PFSK-1 (cell line): ENCODE measurements around the gene SORCS1.

Experiments used
- FOXP2 ChIP-seq: optimal IDR thresholded peaks from 2 replicates; pipeline ENCODE3; 2011; ENCODE audit warnings: borderline replicate concordance, control low read depth, inconsistent platforms; ENCODE audit not compliant: insufficient read depth; ENCODE audit errors: extremely low read length, extremely low read depth
- POLR2AphosphoS5 ChIP-seq: IDR thresholded peaks from 2 replicates; pipeline ENCODE4 v1.6.1; 2012; ENCODE audit warnings: low read depth, mild to moderate bottlenecking, control low read depth, low read length, moderate library complexity
- REST ChIP-seq, 2 experiments: IDR thresholded peaks; 2 replicates each; pipeline versions ENCODE4 v1.6.1 to v1.8.0; 2011 to 2012; ENCODE audit warnings: low read depth in 2 of 2, low read length in 2 of 2, control low read depth in 1 of 2, inconsistent platforms in 1 of 2, mild to moderate bottlenecking in 1 of 2, moderate library complexity in 1 of 2; ENCODE audit not compliant: insufficient read depth in 1 of 2
- SIN3A ChIP-seq: IDR thresholded peaks from 2 replicates; pipeline ENCODE4 v1.6.1; 2012; ENCODE audit warnings: mild to moderate bottlenecking, low read length, moderate library complexity, borderline replicate concordance; ENCODE audit not compliant: insufficient read depth
- TAF1 ChIP-seq: IDR thresholded peaks from 2 replicates; pipeline ENCODE4 v1.6.1; 2012; ENCODE audit warnings: low read length, control low read depth, borderline replicate concordance; ENCODE audit not compliant: insufficient read depth

- TF ChIP-seq POLR2AphosphoS5 (no peak), REST (IDR thresholded peaks at IDR 0.05; ENCODE audit: insufficient read depth in 1 of 2, low read depth in 2 of 2, low read length in 2 of 2) (no peak), SIN3A (no peak), TAF1 (no peak), FOXP2 (no peak)
Measured at GRCh38 chr10:107037192-107038122, 127.0 kb downstream of the SORCS1 start.
